Stomach (tissue), 9 donors: ENCODE data around the gene C1orf21. TPM values are rescaled to one million over a fixed set of nuclear protein-coding genes. Genes with fewer than 3 reads are reported as not detected.

ENCODE experiments used
- DNase-seq, 2 donors: peaks; one replicate each; pipeline versions ENCODE4 v3.0.0 to v3.0.0-alpha.2; 2013 to 2019
- H3K27ac ChIP-seq, 5 donors: fragments of 200-600 bp in 4 of 5; sonication (generic) in 4 of 5; one replicate each; pipeline ENCODE4 v1.5.1; 2013 to 2019; ENCODE audit warnings: mild to moderate bottlenecking in 1 of 5, moderate library complexity in 1 of 5
- H3K27me3 ChIP-seq, 3 donors: fragments of 200-600 bp; sonication (generic); one replicate each; pipeline ENCODE4 v1.5.1; 2017 to 2019; ENCODE audit warnings: mixed run types in 1 of 3
- H3K36me3 ChIP-seq, 4 donors: fragments of 200-600 bp; sonication (generic); 1 replicate in 3 of 4; 2 replicates in 1 of 4; pipeline ENCODE4 v1.5.1; 2016 to 2019
- H3K4me1 ChIP-seq, 4 donors: fragments of 200-600 bp; sonication (generic); one replicate each; pipeline ENCODE4 v1.5.1; 2016 to 2019
- H3K4me3 ChIP-seq, 4 donors: fragments of 200-600 bp; sonication (generic) in 3 of 4; one replicate each; pipeline ENCODE4 v1.5.1; 2016 to 2019; ENCODE audit warnings: mild to moderate bottlenecking in 1 of 4
- H3K9me3 ChIP-seq, 4 donors: fragments of 200-600 bp; sonication (generic); one replicate each; pipeline ENCODE4 v1.5.1; 2016 to 2019
- EP300 ChIP-seq: sonication (generic); formaldehyde crosslinking; IDR thresholded peaks from one replicate; pipeline ENCODE4 v1.6.1; 2017; ENCODE audit warnings: antibody characterized with exemption
- POLR2A ChIP-seq, 4 donors: fragments of 450-650 bp; IDR thresholded peaks; one replicate each; pipeline ENCODE4 v1.6.1; 2016; ENCODE audit warnings: antibody characterized with exemption in 4 of 4, control low read depth in 2 of 4, mild to moderate bottlenecking in 1 of 4, moderate library complexity in 1 of 4
- POLR2AphosphoS5 ChIP-seq, 3 donors: sonication (generic); formaldehyde crosslinking; IDR thresholded peaks; one replicate each; pipeline ENCODE4 v1.6.1; 2016; ENCODE audit warnings: antibody characterized with exemption in 3 of 3
- WGBS, 5 donors: extraction: QIAGEN DNeasy Blood & Tissue Kit in 3 of 5; methylation state at CpG; one replicate each; pipeline versions ENCODE4 v1.1.5 to v1.1.7; 2013 to 2018; 5-methylcytosine and 5-hydroxymethylcytosine counted together
- intact Hi-C: fragments of 100-400 bp; cut with DNase I; formaldehyde crosslinking; loops from one replicate; pipeline ENCODE4 v1.15.1; 2023; ENCODE audit warnings: low total_unique reads
- polyA plus RNA-seq, 3 donors: library from polyadenylated mRNA; stranded (reverse); fragments of 200-250 nt; gene quantifications; one replicate each; pipeline ENCODE4 v1.2.3, GENCODE V29; 2013
- total RNA-seq, 5 donors: library from RNA; depleted of rRNA; stranded (reverse); fragments of >200 nt; gene quantifications; one replicate each; pipeline versions ENCODE4 v1.1.0 to v1.2.3, GENCODE V29; 2014 to 2016
- TF ChIP-seq, protein P1 (sequence below), 7 experiments: fragments of 450-650 bp in 4 of 7; fragments of 200-600 bp in 3 of 7; sonication (generic) in 3 of 7; IDR thresholded peaks; one replicate each; pipeline ENCODE4 v1.5.1; 2016 to 2019; ENCODE audit warnings: antibody characterized with exemption in 7 of 7, control low read depth in 2 of 7, mild to moderate bottlenecking in 1 of 7
- donor health status: healthy with polysubstance abuse.
- donor health status: Bipolar disorder and iron deficiency.
- donor health status: healthy.

The C1orf21 gene
- total and polyA plus RNA-seq, 8 donors, result 10.1 to 114 (median 37.4) TPM

DNA sequence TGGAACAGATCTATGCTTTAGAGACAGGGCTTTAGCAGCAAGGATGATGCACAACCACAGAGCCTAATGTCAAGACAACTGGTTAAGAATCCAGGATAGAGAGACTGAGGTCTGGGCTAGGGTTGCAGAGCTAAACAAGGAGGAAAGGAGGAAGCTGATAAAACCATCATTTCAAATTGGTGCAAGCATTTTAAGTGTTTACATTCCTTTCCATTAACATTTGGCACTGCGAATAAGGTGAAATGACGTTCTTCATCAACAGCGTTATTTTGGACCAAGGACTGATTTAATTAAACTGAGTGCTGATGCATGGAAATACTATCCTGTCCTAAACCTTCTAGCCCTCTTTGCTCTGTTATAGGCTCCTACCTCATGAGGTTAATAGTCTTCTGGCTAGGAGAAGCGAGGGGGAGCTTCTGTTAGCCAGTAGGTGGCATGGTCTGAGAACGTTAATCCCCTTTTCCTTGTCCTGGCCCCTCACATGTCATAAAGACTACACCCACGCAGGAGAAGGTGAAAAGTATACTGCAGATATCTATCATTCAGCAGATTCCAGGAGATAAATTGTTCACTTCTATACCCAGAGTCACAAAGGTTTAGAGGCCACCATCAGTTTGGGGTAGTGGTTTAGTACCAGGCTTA is 7.6 kb upstream of the C1orf21 start:
- intact Hi-C loops, result no loop called here
- Histone ChIP-seq H3K27me3 (no peaks in the 10 kb centered on the region), H3K27ac (no peak overlapping the region), H3K4me1 (no peaks in the 10 kb centered on the region), H3K9me3 (no peaks in the 10 kb centered on the region), H3K36me3 (no peaks in the 10 kb centered on the region), H3K4me3 (no peak overlapping the region)
- 34 to 55% (median 42%) methylated on average over 6 of the region's 6 CpGs for WGBS, 5 donors
- peak in 1 of 2 donors; percentile 17 for DNase-seq
- no peak for TF ChIP-seq POLR2AphosphoS5 (IDR thresholded peaks at IDR 0.05)
- TF ChIP-seq, protein P1, sequence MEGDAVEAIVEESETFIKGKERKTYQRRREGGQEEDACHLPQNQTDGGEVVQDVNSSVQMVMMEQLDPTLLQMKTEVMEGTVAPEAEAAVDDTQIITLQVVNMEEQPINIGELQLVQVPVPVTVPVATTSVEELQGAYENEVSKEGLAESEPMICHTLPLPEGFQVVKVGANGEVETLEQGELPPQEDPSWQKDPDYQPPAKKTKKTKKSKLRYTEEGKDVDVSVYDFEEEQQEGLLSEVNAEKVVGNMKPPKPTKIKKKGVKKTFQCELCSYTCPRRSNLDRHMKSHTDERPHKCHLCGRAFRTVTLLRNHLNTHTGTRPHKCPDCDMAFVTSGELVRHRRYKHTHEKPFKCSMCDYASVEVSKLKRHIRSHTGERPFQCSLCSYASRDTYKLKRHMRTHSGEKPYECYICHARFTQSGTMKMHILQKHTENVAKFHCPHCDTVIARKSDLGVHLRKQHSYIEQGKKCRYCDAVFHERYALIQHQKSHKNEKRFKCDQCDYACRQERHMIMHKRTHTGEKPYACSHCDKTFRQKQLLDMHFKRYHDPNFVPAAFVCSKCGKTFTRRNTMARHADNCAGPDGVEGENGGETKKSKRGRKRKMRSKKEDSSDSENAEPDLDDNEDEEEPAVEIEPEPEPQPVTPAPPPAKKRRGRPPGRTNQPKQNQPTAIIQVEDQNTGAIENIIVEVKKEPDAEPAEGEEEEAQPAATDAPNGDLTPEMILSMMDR (IDR thresholded peaks at IDR 0.05), result peak in 1 of 7 experiments; percentile 15

DNA sequence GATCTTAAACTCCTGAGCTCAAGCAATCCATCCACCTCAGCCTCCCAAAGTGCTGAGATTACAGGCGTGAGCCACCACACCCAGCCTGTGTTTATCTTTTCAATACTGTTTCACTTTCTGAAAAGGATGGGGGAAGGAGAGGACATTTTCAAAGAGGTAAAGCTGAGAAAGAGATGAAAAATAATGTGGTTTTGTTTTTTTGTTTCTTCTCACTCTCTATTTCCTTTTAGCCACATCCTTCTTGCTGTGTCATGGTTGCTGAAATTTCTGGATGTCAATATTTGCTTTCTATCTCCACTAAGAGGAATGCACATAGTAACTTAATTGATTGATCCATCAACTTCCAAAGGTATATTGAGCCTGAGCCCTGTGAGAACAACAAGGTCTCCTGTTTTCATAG is 6.4 kb upstream of the C1orf21 start:
- no peak for TF ChIP-seq POLR2A (IDR thresholded peaks at IDR 0.05)
- TF ChIP-seq, protein P1 (IDR thresholded peaks at IDR 0.05), result no peak
- no peak for TF ChIP-seq POLR2AphosphoS5 (IDR thresholded peaks at IDR 0.05)
- TF ChIP-seq EP300, result no peak
- Histone ChIP-seq H3K9me3 (no peaks in the 10 kb centered on the region), H3K4me1 (peaks cover 0 to 2% (median 0%) of the 10 kb centered on the region in 4 donors), H3K36me3 (no peaks in the 10 kb centered on the region), H3K27me3 (no peaks in the 10 kb centered on the region), H3K4me3 (no peak overlapping the region), H3K27ac (no peak overlapping the region)
- no peak for DNase-seq
- intact Hi-C loops, result no loop called here
- 50 to 80% (median 68%) methylated on average over 1 of the region's 1 CpG for WGBS, 5 donors

DNA sequence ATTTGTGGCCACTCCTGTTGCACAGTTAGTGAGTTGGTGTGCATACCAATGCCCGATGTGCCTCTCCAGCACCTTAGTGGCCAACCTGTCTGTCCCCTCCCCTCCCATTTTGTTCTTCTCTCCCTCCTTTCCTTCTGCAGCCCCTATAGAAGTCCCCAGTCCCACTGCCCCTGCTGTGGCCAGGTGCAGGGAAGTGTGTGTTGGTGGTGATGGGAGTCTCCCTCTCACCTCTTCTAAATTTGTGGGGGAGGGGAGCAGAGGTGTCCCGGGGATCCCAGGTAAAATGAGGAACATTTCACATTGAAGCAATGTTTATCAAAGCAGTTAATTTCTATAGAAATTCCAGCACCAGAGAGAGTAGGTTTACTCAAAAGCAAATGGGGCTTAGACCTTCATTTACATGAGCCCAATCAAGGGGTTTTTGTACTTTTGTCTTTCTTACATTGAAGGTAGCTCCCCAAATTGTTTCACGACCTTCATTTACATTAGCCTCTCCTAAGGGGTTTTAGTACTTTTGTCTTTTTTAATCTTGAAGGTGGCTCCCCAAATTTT is 3.0 kb upstream of the C1orf21 start:
- Histone ChIP-seq H3K36me3 (no peaks in the 10 kb centered on the region), H3K4me1 (peaks cover 1 to 29% (median 17%) of the 10 kb centered on the region in 4 donors), H3K27me3 (peaks cover 0 to 20% (median 0%) of the 10 kb centered on the region in 3 donors), H3K27ac (no peak overlapping the region), H3K4me3 (no peak overlapping the region), H3K9me3 (no peaks in the 10 kb centered on the region)
- 58 to 74% (median 65%) methylated on average over 3 of the region's 3 CpGs for WGBS, 5 donors
- intact Hi-C loops, result no loop called here
- no peak for DNase-seq
- TF ChIP-seq EP300 (no peak), POLR2A (IDR thresholded peaks at IDR 0.05) (no peak), POLR2AphosphoS5 (IDR thresholded peaks at IDR 0.05) (no peak)
- TF ChIP-seq, protein P1 (IDR thresholded peaks at IDR 0.05), result no peak

DNA sequence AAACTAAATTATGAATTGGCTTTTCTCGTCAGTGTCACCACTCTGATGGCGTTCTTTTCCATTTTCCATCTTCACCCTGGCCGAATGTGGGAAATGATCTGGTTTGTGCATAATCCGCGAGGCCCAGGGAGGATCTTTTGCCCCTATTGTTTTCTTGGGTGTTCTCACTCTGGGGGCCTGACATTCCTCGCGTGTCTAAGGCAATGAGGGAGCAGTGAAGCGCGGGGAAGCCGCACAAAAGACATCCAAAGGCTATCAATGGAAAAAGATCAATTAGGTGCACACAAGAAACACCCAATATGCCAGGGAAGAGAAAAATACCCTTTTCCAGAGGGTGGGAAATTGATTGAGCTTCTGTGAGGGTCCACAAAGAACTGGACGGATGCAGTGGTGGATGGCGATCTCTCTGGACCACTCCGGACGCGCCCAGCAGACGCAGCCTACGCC is 941 bp upstream of the C1orf21 start:
- Histone ChIP-seq H3K9me3 (no peaks in the 10 kb centered on the region), H3K4me3 (peak overlapping the region; percentile 85 to 95 (median 90)), H3K27ac (peak overlapping the region; percentile 2 to 94 (median 89)), H3K27me3 (peaks cover 0 to 20% (median 0%) of the 10 kb centered on the region in 3 donors), H3K4me1 (peaks cover 5 to 49% (median 27%) of the 10 kb centered on the region in 4 donors), H3K36me3 (no peaks in the 10 kb centered on the region)
- DNase-seq, result no peak
- intact Hi-C loops, result no loop called here
- TF ChIP-seq EP300, result no peak
- TF ChIP-seq, protein P1 (IDR thresholded peaks at IDR 0.05), result no peak
- TF ChIP-seq POLR2A (IDR thresholded peaks at IDR 0.05), result no peak
- no peak for TF ChIP-seq POLR2AphosphoS5 (IDR thresholded peaks at IDR 0.05)
- WGBS, 5 donors, result 40 to 44% (median 43%) methylated on average over 17 of the region's 17 CpGs
